WTC11 (cell line): ENCODE results near the gene THAP9. TPM values are rescaled to one million over a fixed set of nuclear protein-coding genes. Genes with fewer than 3 reads are reported as not detected.

ENCODE experiments used
- ATAC-seq: fragments of 200-7000 bp; cut with Tn5 transposase; 2 replicates; pipeline ENCODE4 v1.10.0; 2021; ENCODE audit warnings: mild to moderate bottlenecking, moderate library complexity
- CTCF ChIA-PET: fragments of 300-600 bp; sonication (Branson Sonifier 250); formaldehyde crosslinking; loops from one replicate; lab custom pipeline; 2021; ENCODE audit warnings: antibody characterized with exemption; lab: Charles Lee
- POLR2A ChIA-PET: fragments of 350-600 bp; sonication (Branson Sonifier 250); formaldehyde crosslinking; loops from one replicate; lab custom pipeline; 2021; ENCODE audit warnings: antibody characterized with exemption; lab: Charles Lee
- DNase-seq: peaks from one replicate; pipeline ENCODE4 v3.0.0; 2021; ENCODE audit warnings: low spot score
- H3K27ac Mint-ChIP-seq: 2 replicates; pipeline ENCODE4 v1.8.0; 2021; ENCODE audit warnings: mixed read lengths
- H3K27me3 Mint-ChIP-seq: 2 replicates; pipeline ENCODE4 v1.8.0; 2021; ENCODE audit warnings: low read depth, mild to moderate bottlenecking, moderate library complexity, mixed read lengths
- H3K36me3 Mint-ChIP-seq: 2 replicates; pipeline ENCODE4 v1.8.0; 2021; ENCODE audit warnings: mixed read lengths
- H3K4me1 Mint-ChIP-seq: 2 replicates; pipeline ENCODE4 v1.8.0; 2022; ENCODE audit warnings: mixed read lengths
- H3K4me3 Mint-ChIP-seq: 2 replicates; pipeline ENCODE4 v1.8.0; 2021; ENCODE audit warnings: mild to moderate bottlenecking, moderate library complexity, mixed read lengths
- H3K9me3 Mint-ChIP-seq: 2 replicates; pipeline ENCODE4 v1.8.0; 2021; ENCODE audit warnings: mixed read lengths
- ATF1 ChIP-seq: sonication (generic); formaldehyde crosslinking; IDR thresholded peaks from 2 replicates; pipeline ENCODE4 v1.8.1; 2023; ENCODE audit warnings: mild to moderate bottlenecking, moderate library complexity, missing genetic modification reagents
- ELF4 ChIP-seq: sonication (generic); formaldehyde crosslinking; IDR thresholded peaks from 2 replicates; pipeline ENCODE4 v1.8.1; 2022; ENCODE audit warnings: low read depth, mild to moderate bottlenecking, moderate library complexity, missing genetic modification reagents
- ESRRA ChIP-seq: sonication (generic); formaldehyde crosslinking; IDR thresholded peaks from 2 replicates; pipeline ENCODE4 v1.8.1; 2022; ENCODE audit warnings: mild to moderate bottlenecking, missing genetic modification reagents, borderline replicate concordance
- FOXK1 ChIP-seq: sonication (generic); formaldehyde crosslinking; IDR thresholded peaks from 2 replicates; pipeline ENCODE4 v1.8.0; 2022; ENCODE audit warnings: mild to moderate bottlenecking, moderate library complexity, missing genetic modification reagents
- FOXP1 ChIP-seq: sonication (generic); formaldehyde crosslinking; IDR thresholded peaks from 2 replicates; pipeline ENCODE4 v1.8.0; 2022; ENCODE audit warnings: missing genetic modification reagents, mild to moderate bottlenecking, moderate library complexity, borderline replicate concordance
- GABPB1 ChIP-seq: sonication (generic); formaldehyde crosslinking; IDR thresholded peaks from 2 replicates; pipeline ENCODE4 v1.8.1; 2023; ENCODE audit warnings: mild to moderate bottlenecking, missing genetic modification reagents
- GRHL2 ChIP-seq: fragments of 250-450 bp; sonication (Bioruptor Pico); IDR thresholded peaks from 2 replicates; pipeline ENCODE4 v1.8.0; 2022; ENCODE audit warnings: mild to moderate bottlenecking, moderate library complexity; ENCODE audit not compliant: insufficient replicate concordance, severe bottlenecking
- JAZF1 ChIP-seq: fragments of 250-450 bp; sonication (Bioruptor Pico); IDR thresholded peaks from 2 replicates; pipeline ENCODE4 v1.9.0; 2021; ENCODE audit warnings: moderate library complexity, mild to moderate bottlenecking, inconsistent platforms
- PRRX2 ChIP-seq: fragments of 250-450 bp; sonication (Bioruptor Pico); IDR thresholded peaks from 2 replicates; pipeline ENCODE4 v1.8.0; 2021; ENCODE audit warnings: mild to moderate bottlenecking
- SMAD4 ChIP-seq: sonication (generic); formaldehyde crosslinking; IDR thresholded peaks from 2 replicates; pipeline ENCODE4 v1.8.0; 2022; ENCODE audit warnings: mild to moderate bottlenecking, missing genetic modification reagents
- TCF7 ChIP-seq: sonication (generic); formaldehyde crosslinking; IDR thresholded peaks from 2 replicates; pipeline ENCODE4 v1.8.0; 2022; ENCODE audit warnings: mild to moderate bottlenecking, low read depth, missing genetic modification reagents, moderate library complexity
- TEAD1 ChIP-seq: sonication (generic); formaldehyde crosslinking; IDR thresholded peaks from 2 replicates; pipeline ENCODE4 v1.8.0; 2022; ENCODE audit warnings: mild to moderate bottlenecking, missing genetic modification reagents
- ZNF138 ChIP-seq: sonication (generic); formaldehyde crosslinking; conservative IDR thresholded peaks from 2 replicates; pipeline ENCODE4 v1.8.1; 2022; ENCODE audit warnings: mild to moderate bottlenecking, moderate library complexity, missing genetic modification reagents
- ZNF317 ChIP-seq: sonication (generic); formaldehyde crosslinking; IDR thresholded peaks from 2 replicates; pipeline ENCODE4 v1.8.1; 2023; ENCODE audit warnings: low read depth, mild to moderate bottlenecking, moderate library complexity, missing genetic modification reagents, borderline replicate concordance
- ZNF416 ChIP-seq: fragments of 250-450 bp; sonication (Bioruptor Pico); IDR thresholded peaks from 2 replicates; pipeline ENCODE4 v1.9.0; 2021; ENCODE audit warnings: mild to moderate bottlenecking, inconsistent platforms
- ZNF671 ChIP-seq: fragments of 250-450 bp; sonication (Bioruptor Pico); IDR thresholded peaks from 2 replicates; pipeline ENCODE4 v1.8.0; 2021; ENCODE audit warnings: mild to moderate bottlenecking
- total RNA-seq: library from RNA; stranded (reverse); gene quantifications from 3 replicates; pipeline ENCODE4 v1.2.3, GENCODE V29; 2021
- TF ChIP-seq, protein P1 (sequence below): fragments of 250-450 bp; sonication (Bioruptor Pico); IDR thresholded peaks from 2 replicates; pipeline ENCODE4 v1.8.0; 2021; ENCODE audit warnings: mild to moderate bottlenecking
- TF ChIP-seq, protein P2 (sequence below): fragments of 250-450 bp; sonication (Bioruptor Pico); IDR thresholded peaks from 2 replicates; pipeline ENCODE4 v1.9.0; 2021; ENCODE audit warnings: mild to moderate bottlenecking, borderline replicate concordance
- TF ChIP-seq, protein P3 (sequence below): sonication (generic); formaldehyde crosslinking; IDR thresholded peaks from 2 replicates; pipeline ENCODE4 v1.8.1; 2022; ENCODE audit warnings: mild to moderate bottlenecking, moderate library complexity, missing genetic modification reagents
- TF ChIP-seq, protein P4 (sequence below): sonication (generic); formaldehyde crosslinking; IDR thresholded peaks from 2 replicates; pipeline ENCODE4 v1.8.1; 2023; ENCODE audit warnings: mild to moderate bottlenecking, missing genetic modification reagents
- TF ChIP-seq, protein P5 (sequence below): sonication (generic); formaldehyde crosslinking; IDR thresholded peaks from 2 replicates; pipeline ENCODE4 v1.8.0; 2022; ENCODE audit warnings: mild to moderate bottlenecking, missing genetic modification reagents

Gene THAP9
- total RNA-seq, 1 experiment from 2014 or later, result 17.7 TPM

DNA sequence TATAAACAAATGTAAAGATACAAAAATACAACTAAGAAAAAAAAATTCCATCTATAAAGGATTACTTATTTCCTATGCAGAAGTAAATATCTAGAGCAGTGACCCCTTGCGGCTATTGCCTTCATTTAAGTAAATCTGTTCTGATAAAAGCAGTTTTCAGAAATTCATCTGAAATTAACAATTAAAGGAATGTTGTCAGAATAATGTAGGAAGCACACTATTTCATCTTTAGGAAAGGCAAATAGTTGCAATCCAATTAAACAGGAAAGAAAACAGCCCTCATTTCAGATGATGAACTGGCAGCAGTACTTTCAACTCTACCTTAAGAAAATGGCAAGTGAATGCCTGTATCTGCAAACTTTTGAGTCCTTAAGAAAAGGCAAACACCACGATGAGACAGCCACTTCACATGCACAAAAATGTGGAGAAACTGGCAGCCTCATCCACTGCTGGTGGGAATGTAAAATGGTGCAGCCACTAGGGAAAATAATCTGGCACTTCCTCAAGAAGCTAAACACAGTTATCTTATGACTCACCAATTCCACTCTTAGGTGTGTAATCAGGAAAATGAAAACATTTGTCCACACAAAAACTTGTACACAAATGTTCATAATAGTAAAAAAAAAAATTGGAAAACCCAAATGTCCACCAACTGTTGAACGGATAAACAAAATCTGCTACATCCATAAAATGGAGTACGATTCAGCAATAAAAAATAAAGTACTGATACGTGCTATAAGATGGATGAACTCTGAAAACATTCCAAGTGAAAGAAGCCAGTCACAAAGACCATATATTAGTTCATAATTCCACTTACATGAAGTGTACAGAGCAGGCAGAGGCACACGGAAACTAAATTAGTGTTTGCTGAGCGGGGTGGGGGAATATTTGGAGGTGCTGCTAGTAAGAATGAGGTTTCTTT is 2.0 kb upstream of the THAP9 start:
- CTCF ChIA-PET, result interaction anchor here (0.5 to 2.1 kb wide), 2 partner anchors 118 to 136 kb away, joined by 5 read pairs; partner anchors contain the start of gene COPS4

DNA sequence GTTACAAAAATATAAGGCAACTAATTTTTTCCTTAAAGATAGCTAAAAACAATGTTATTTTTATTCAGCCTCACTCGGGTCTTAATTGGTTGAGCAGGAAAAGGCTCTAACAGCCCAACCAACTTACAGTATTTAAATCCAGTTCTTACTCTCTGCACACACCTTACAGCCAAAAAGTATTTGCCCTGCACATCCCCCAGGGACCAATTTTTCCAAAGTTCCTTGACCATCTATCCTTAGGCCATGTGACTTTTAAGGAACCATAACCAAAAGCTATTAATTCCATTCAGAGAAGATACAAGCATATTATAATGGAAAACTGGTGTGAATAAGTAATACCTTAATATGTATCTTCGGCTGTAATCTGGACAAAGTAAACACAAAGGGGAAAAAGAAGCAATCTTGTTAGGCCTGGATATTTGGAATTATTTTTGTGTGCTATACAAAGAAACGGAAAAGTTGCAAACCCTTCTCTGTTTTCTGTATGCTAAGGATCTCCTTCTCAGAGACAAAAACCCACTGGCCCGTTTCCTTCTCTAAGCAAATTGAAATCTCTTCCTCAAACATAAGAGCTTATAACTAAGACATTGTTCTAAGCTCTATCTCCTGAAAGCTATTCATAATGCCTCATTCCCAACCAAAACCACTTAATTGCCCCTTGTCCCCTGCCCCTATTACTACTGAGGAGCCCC is 1.0 kb upstream of the THAP9 start:
- no peaks in the 10 kb centered on the region for H3K27me3 Mint-ChIP-seq
- H3K36me3 Mint-ChIP-seq, result peaks cover 24% of the 10 kb centered on the region
- no peaks in the 10 kb centered on the region for H3K9me3 Mint-ChIP-seq
- H3K27ac Mint-ChIP-seq, result no peak overlapping the region
- ATAC-seq (no peak), DNase-seq (no peak)
- no peak overlapping the region for H3K4me3 Mint-ChIP-seq
- ChIA-PET POLR2A (interaction anchor here (1.0 to 2.1 kb wide), 3 partner anchors 9 to 470 kb away, joined by 3 to 9 read pairs (median 3); partner anchors contain the start of gene COPS4), CTCF (interaction anchor here (0.5 to 2.1 kb wide), 4 partner anchors 47 to 161 kb away, joined by 3 to 10 read pairs (median 5); partner anchors contain the start of gene COPS4)
- H3K4me1 Mint-ChIP-seq, result peaks cover 17% of the 10 kb centered on the region
- TF ChIP-seq ATF1, result no peak
- TF ChIP-seq TEAD1 (CRISPR knock-in tag), result no peak
- TF ChIP-seq, protein P1, sequence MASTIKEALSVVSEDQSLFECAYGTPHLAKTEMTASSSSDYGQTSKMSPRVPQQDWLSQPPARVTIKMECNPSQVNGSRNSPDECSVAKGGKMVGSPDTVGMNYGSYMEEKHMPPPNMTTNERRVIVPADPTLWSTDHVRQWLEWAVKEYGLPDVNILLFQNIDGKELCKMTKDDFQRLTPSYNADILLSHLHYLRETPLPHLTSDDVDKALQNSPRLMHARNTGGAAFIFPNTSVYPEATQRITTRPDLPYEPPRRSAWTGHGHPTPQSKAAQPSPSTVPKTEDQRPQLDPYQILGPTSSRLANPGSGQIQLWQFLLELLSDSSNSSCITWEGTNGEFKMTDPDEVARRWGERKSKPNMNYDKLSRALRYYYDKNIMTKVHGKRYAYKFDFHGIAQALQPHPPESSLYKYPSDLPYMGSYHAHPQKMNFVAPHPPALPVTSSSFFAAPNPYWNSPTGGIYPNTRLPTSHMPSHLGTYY (CRISPR knock-in tag), result no peak
- TF ChIP-seq, protein P2, sequence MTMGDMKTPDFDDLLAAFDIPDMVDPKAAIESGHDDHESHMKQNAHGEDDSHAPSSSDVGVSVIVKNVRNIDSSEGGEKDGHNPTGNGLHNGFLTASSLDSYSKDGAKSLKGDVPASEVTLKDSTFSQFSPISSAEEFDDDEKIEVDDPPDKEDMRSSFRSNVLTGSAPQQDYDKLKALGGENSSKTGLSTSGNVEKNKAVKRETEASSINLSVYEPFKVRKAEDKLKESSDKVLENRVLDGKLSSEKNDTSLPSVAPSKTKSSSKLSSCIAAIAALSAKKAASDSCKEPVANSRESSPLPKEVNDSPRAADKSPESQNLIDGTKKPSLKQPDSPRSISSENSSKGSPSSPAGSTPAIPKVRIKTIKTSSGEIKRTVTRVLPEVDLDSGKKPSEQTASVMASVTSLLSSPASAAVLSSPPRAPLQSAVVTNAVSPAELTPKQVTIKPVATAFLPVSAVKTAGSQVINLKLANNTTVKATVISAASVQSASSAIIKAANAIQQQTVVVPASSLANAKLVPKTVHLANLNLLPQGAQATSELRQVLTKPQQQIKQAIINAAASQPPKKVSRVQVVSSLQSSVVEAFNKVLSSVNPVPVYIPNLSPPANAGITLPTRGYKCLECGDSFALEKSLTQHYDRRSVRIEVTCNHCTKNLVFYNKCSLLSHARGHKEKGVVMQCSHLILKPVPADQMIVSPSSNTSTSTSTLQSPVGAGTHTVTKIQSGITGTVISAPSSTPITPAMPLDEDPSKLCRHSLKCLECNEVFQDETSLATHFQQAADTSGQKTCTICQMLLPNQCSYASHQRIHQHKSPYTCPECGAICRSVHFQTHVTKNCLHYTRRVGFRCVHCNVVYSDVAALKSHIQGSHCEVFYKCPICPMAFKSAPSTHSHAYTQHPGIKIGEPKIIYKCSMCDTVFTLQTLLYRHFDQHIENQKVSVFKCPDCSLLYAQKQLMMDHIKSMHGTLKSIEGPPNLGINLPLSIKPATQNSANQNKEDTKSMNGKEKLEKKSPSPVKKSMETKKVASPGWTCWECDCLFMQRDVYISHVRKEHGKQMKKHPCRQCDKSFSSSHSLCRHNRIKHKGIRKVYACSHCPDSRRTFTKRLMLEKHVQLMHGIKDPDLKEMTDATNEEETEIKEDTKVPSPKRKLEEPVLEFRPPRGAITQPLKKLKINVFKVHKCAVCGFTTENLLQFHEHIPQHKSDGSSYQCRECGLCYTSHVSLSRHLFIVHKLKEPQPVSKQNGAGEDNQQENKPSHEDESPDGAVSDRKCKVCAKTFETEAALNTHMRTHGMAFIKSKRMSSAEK (CRISPR knock-in tag), result no peak
- TF ChIP-seq FOXP1 (CRISPR knock-in tag), result no peak
- TF ChIP-seq, protein P3, sequence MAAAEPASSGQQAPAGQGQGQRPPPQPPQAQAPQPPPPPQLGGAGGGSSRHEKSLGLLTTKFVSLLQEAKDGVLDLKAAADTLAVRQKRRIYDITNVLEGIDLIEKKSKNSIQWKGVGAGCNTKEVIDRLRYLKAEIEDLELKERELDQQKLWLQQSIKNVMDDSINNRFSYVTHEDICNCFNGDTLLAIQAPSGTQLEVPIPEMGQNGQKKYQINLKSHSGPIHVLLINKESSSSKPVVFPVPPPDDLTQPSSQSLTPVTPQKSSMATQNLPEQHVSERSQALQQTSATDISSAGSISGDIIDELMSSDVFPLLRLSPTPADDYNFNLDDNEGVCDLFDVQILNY, result no peak
- no peak for TF ChIP-seq ESRRA (CRISPR knock-in tag)
- no peak for TF ChIP-seq JAZF1 (CRISPR knock-in tag)

More for the DNA sequence above, 2.0 kb upstream of the THAP9 start:
- peak overlapping the region; percentile 61 for H3K27ac Mint-ChIP-seq
- no peak for TF ChIP-seq GRHL2 (CRISPR knock-in tag)
- TF ChIP-seq, protein P1 (CRISPR knock-in tag), result no peak
- TF ChIP-seq ZNF317, result no peak
- TF ChIP-seq, protein P4, sequence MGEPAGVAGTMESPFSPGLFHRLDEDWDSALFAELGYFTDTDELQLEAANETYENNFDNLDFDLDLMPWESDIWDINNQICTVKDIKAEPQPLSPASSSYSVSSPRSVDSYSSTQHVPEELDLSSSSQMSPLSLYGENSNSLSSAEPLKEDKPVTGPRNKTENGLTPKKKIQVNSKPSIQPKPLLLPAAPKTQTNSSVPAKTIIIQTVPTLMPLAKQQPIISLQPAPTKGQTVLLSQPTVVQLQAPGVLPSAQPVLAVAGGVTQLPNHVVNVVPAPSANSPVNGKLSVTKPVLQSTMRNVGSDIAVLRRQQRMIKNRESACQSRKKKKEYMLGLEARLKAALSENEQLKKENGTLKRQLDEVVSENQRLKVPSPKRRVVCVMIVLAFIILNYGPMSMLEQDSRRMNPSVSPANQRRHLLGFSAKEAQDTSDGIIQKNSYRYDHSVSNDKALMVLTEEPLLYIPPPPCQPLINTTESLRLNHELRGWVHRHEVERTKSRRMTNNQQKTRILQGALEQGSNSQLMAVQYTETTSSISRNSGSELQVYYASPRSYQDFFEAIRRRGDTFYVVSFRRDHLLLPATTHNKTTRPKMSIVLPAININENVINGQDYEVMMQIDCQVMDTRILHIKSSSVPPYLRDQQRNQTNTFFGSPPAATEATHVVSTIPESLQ (CRISPR knock-in tag), result no peak
- no peak for TF ChIP-seq FOXK1 (CRISPR knock-in tag)
- no peak for TF ChIP-seq ELF4 (CRISPR knock-in tag)
- no peak for TF ChIP-seq GABPB1
- TF ChIP-seq ZNF138, result no peak
- no peak for TF ChIP-seq PRRX2 (CRISPR knock-in tag)
- TF ChIP-seq JAZF1 (CRISPR knock-in tag), result no peak
- TF ChIP-seq SMAD4 (CRISPR knock-in tag), result no peak
- no peak for TF ChIP-seq ZNF416 (CRISPR knock-in tag)
- TF ChIP-seq TCF7 (CRISPR knock-in tag), result no peak
- TF ChIP-seq ZNF671 (CRISPR knock-in tag), result no peak
- TF ChIP-seq, protein P5, sequence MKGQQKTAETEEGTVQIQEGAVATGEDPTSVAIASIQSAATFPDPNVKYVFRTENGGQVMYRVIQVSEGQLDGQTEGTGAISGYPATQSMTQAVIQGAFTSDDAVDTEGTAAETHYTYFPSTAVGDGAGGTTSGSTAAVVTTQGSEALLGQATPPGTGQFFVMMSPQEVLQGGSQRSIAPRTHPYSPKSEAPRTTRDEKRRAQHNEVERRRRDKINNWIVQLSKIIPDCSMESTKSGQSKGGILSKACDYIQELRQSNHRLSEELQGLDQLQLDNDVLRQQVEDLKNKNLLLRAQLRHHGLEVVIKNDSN, result no peak
- H3K4me1 Mint-ChIP-seq, result peaks cover 17% of the 10 kb centered on the region
- no peaks in the 10 kb centered on the region for H3K27me3 Mint-ChIP-seq
- DNase-seq, result no peak
- no peak for ATAC-seq
- H3K36me3 Mint-ChIP-seq, result peaks cover 31% of the 10 kb centered on the region
- POLR2A ChIA-PET, result interaction anchor here (2.1 kb wide), 1 partner anchor 136 kb away, joined by 9 read pairs; the partner anchor contains the start of gene COPS4
- H3K9me3 Mint-ChIP-seq, result no peaks in the 10 kb centered on the region
- H3K4me3 Mint-ChIP-seq, result no peak overlapping the region
